GM04504 (cell line): ENCODE measurements around the gene MAP7.
"Not testable (repeated sequence)": the region's sequence is repeated elsewhere in the genome, so short reads cannot be mapped to it uniquely, and the experiment has no call there.

ENCODE experiments used
- DNase-seq: peaks from one replicate; pipeline ENCODE4 v3.0.0-alpha.2; 2012; ENCODE audit warnings: low read depth

The MAP7 gene

DNA sequence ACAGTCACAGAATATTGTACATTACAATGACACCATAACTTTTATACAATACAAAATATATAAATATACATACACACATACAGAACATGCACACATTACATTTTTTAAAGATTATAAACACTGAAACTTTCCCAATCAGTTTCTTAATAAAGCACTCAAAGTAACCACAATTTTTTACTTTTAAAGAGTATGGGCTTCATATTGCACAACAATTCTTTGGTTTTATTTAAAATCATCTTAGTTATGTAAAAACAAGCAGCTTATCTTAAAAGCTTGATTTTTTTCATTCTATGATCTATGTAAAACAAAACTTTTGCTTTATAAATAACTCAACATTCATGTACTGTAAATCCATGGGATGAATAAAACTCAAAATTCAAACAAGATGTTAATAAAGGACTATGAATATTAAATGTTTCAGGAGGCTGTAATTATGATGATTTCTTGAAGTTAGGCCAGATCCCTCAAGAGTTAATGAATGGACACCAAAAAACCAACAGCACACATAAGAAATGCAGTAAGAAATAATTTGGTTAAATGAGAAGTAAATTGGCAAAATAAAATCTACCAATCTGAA, 167.5 kb downstream of the MAP7 start:
- DNase-seq, result no peak

DNA sequence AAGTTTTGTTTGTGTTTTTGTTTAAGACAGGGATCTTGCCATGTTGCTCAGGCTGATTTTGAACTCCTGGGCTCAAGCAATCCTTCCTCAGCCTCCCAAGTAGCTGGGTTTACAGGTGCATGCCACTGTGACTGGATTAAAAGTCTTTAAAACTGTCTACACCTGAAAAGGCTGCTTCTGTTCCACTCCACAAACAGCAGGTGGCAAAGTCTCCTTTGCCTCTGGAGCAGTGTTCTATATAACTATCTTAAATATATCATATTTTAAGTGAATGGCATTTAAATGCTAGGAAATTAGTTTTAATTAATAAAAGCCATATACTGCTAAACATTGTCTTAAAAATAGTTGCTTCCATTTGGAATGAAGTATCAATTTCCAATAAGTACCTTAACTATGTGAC, 171.3 kb downstream of the MAP7 start:
- DNase-seq, result no peak

DNA sequence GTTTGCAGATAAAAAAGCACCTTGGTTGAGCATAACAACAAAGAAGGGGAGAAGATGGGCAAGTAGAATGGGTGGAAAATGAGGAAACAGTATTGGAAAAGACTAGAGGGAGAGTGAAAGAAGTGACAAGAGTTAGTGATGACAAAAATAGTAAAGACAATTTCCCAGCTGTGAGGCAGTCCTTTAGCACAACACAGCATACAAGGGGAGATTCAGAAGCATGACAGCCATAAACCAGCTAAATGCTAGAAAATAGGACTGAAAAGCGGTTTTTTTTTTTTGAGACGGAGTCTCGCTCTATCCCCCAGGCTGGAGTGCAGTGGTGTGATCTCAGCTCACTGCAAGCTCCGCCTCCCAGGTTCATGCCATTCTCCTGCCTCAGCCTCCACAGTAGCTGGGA, 174.4 kb downstream of the MAP7 start:
- DNase-seq, result not testable (repeated sequence)

DNA sequence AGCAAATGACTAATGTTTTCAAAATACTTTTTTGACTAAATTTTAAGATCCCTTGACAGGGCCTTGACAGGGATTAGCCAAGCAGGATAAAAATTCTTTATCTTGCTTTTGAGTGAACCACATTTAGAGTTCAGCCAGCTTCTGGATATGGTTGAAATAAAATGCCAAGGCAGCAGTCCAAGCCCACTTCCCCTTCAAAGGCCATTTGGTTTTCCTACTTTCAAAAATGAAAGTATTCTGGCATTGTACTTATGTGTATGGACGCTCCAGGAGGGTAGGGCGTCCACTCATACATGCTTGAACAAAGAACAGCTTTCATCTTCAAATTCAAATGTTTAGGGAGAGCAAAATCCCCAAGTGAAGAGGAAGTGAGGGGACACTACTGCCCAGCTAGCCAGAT, 178.3 kb downstream of the MAP7 start:
- DNase-seq, result no peak

DNA sequence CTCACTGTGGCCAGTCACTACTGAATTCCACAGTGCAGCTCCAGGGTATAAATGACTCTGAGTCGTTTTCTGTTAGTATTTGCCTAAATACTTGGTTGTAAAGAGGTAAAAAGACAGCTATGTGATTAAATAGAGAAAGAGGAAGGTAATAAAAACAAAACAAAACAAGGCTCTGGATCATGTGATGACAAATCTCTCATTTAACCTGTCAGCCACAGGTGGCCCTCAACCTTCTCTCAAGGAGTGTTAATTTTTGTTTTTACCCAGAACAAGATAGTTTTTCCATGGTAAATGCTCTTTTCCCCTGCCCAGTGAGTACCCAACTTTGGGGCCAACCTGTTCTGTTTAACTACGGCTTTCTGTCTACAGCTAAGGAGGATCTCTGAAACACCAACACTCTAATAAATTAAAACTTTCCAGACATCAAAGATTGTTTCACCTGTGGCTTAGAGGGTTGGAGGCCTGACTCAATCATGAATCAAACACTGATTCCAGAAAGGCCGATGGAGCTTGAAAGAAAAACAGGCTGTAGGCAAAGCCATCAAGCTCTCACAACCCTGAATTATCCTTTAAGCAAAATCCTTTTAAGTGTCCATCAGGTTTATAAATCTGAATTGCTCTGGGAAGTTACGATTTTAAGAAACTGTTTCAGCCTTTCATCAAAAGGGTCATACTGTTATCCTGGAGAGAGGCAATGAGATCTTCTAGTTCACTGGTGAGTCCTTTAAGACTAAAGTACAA, 179.1 kb downstream of the MAP7 start:
- no peak for DNase-seq

DNA sequence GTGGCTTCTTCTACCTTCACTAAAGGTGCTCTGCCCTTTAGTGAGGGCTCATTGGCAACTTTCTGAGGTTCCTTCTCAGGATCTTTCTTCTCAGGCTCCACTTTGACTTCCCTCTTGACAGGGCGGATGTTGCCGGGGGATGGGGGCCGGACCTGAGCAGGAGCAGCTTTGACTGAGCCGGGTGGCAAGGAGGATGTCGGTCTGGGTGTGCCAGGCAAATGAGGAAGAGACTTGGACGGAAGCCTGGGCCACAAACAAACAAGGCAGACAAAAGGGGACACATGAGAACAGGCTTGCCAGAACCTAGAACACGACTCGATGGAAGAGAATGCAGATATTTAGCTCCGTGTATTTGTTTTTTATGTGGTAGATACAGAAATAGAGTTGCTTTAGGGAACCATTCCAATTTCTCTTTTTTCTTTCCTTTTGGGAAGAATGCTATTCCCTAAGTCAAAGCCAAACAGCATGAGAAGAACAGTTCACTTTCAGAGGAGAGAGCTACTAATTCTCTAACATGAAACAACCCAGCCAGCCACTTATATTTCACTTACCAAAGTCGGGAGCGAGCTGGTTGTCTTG, 184.4 kb downstream of the MAP7 start:
- DNase-seq, result no peak

DNA sequence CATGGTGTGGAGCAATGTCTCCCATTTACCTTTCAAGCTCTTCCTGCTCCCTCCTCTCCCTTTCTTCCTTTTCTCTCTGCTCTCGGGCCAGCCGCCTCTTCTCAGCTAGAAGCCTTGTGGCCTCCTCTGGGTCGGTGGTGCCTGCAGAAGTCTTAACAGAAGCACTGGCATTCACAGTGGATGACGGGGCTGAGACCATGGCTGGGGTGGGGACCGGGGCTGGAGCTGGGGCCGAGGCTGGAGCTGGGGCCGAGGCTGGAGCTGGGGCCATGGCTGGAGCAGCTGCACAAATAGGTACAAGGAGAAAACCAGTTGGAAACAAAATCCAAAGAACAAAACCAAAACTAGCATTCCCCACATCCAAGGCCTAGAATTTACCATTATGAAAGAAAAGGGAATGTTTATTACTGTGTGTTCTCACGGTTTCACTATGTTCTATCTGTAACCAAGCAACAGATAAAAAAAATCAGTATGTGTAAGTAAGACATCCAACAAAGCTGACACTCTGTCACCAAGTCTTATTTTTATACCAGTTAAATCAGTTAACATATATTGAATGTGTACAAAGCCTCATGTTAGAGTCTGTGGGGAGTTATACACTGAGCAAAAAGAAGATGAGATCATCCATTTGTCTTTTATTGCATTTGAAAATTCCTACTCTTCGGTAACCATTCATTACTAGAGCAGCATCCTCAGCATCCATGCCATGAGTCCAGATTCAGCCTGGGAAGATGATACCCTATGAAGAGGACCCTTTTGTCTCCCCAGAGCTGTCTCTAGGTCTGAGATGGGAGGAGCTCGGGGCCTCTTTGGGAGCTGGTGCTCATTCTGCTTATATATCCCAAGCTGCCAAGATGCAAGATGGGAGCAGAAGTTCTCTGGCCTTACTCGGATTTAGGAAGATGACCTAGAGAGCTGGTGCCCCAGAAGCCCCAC, 187.5 kb downstream of the MAP7 start:
- DNase-seq, result no peak

DNA sequence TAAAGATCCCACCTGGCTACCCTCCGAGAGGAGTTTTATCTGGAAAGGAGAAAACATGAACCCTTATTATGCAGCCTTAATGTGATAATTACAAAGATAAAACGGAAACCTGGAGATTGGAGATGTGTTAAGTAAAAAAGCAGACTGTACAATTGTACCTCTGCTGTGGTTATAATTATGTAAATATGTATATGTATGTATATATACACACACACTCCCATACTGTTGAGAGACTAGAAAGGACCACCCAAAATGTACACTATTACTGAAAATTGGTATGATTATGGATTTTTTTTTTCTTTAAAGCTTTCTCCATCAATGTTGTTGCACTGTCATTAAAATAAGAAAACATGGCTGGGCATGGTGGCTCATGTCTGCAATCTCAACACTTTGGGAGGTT, 188.4 kb downstream of the MAP7 start:
- DNase-seq, result no peak

DNA sequence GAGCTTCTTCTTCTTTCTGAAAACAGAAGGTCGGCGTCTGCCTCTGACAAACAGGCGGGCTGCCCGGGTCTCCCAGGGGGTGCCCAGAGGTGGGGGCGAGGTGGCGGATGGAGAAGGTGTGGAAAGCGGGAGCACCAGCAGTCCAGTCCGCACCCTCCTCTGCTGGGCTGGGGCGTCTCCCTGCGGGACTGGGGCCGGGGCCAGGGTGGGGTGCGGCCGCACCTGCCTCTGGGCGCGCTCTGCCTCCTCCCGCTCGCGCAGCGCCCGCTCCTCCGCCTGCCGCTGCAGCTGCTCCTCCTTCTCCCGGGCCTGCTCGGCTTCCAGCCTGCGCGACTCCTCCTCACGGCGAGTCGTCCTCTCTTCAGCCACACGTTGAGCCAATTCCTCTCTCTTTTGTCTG, 189.4 kb downstream of the MAP7 start:
- no peak for DNase-seq

DNA sequence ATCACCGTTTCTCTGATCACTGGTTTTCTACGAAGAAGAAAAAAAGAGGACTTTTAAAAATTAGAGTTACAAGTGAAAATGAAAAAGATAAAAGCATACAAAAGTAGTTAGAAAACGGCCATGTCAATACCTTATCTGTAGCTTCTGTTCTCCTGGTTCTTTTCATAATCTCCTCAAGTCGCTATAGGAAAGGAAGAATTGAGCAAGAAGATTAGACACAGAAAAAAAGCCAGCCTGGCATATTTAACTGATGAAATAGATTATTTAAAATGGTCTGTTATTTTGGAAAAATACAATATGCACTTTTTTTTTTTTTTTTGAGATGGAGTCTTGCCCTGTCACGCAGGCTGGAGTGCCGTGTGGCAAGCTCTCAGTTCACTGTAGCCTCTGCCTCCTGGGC, 190.4 kb downstream of the MAP7 start:
- no peak for DNase-seq

DNA sequence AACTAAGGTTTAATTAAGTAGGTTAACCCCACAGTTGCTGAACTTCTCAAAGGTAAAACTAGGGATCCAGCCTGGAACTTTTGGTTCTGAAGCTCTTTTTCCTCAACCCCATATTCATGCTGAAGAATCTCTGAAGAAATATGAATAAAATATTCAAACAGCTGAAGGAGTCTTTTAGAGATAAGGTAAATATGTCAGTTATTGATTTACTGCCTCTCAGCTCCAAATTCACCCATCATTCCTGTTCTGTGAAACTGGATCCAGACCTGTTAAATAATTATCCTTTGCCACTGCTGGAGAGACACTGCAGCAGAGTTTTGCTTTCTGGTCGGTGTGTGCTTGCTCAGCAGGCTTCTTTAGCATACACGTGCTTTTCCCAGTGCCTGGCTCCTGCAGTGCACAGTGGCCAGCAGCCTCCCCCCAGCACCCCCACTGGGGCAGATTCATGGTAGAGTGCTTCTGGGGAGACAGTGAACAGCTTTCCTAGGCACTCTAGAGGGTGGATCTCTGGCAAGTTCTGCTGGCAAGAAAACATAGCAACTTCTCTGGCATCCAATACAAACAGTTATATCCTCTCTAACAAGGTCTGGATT, 198.6 kb downstream of the MAP7 start:
- DNase-seq, result no peak

DNA sequence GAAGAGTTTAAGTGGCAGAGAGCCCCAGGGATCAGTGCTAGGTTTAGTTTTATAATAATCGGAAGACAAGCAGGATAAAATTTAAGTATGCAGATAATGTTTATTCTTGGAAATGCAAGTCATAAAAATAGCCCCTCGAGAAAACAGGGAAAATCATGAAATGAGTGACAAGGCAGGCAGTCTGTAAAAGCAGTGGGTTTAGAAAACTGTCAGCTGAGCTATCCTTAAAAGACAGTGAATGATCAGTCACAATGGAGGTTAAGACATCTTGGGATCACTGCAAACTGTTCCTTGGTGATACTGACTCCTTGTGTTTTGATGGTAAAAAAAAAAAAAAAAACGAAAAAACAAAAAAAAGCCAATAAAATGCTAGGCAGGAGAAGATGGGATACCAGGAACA, 199.3 kb downstream of the MAP7 start:
- no peak for DNase-seq

DNA sequence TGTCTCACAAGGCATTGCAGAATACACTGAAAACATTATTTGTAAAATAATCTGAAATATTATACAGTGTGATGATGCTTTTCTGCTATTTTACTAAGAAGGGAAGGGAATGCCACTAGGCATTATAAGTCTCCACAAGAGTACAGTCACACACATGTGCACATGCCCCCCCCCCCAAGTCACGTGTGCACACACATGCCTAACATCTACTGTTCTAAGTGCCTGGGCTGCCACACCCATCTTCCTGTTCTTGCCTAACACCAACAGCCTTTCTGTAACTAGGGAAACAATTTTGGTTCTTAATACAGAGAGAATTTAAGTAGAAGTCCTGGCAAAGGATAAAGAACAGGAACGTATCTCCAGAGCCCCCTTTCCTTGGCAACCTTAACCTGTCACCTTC, 202.4 kb downstream of the MAP7 start:
- DNase-seq, result no peak

DNA sequence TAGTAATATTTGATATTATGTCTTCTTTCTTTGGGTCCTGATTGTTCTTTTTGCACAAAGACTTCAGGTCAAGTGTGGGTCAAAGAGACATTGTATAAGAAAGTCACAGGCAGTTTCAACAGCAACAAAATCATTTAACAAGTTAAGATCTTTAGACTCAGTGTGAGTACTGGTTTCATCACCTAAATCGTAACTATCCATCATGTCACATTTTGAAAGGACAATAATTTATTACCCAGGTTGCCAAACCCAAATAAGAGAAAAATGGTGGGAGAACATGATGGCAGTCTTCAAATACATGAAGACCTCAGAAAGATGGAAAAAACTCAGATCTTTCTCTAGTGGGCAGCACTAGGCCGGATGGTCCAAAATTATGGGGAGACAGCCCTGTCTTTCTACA, 205.1 kb downstream of the MAP7 start:
- DNase-seq, result no peak

DNA sequence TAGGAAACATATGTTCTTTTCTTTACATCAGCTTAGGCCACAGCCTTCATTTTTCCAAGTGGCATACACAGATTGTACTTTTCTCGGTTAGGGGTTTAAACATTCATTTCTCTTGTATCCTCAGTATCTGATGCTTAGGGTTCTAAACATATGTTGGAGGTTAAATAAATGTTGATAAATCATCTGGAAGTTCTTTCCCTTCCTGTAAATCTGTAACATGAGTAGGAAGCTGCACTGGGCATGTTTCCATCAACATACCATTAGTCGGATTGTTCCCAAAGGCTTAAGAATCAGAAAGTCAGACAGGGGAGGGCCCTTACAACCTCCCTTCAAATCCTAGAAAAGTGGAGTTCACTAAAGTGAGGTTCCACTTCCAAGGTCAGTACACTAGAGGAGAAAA, 205.8 kb downstream of the MAP7 start:
- peak; percentile 34 for DNase-seq

DNA sequence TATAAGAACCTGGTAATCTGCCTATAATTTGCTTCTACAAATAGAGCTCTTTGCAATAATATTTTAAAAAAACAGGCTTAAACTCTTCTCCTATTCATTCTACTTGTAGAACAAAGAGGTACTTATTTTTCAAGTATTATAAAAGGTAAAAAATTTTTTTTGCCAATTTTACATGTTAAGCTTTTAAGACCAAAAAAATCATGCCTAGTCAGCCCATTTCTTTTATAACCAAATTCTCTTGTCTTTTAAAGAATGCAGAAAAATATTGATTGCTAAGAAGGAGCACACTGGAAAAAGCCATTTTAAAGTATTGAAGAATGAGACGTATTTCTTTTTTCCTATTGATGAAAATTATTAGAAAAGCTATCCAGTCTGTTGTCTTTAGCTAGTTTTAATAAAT, 206.5 kb downstream of the MAP7 start:
- no peak for DNase-seq

DNA sequence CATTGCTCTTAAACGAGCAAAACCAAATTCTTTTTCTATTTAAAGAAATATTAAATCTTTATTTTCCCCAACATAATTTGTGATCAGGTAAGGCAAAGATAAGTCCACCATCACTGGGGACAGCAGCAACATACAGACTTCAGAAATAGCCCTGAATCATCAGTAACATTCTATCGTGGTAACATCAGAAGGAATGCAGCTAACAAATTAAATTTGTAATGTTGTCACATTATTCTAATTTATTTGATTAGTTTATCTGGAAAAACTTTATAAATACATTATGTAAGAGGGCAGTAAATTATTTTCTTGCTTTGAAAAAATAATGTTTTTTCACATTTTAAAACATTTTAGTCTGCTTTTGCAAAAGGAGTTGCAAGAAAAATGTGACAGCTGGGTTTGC, 206.9 kb downstream of the MAP7 start:
- no peak for DNase-seq

DNA sequence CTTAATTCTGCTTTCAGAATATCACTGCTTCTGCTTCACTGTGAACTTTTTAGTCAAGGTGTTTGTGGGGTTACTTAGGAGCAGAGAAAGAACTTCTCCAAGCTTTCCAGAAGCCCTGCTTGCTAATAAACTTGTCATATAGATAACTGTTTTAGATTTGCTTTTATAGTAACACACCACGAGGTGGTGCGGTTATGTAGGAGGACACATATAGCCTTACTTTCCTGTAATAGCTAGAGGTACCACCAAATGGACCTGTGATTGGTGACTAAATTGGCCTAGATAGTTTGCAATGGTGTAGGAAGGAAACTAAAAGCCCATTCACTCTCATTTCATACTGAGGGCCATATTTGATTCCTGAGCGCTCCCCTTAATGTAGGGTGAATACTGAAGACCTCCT, 208.3 kb downstream of the MAP7 start:
- no peak for DNase-seq

DNA sequence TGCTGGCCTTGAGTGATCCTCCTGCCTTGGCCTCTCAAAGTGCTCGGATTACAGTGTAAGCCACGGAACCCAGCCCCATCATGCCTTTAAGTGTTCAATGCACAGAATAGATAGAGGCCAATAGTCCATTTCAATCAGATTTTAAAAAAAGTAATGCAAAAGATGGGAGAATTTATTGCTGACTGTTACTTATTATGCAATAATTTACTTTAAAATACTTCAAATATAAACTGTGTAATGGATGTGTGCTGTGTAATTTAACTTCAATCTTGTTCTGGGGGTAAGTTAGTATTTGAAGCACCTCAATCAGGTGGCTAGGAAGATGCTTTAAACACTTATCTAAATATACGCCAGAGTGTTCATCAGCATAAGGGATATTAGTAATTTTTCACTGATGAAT, 208.9 kb downstream of the MAP7 start:
- DNase-seq, result no peak

DNA sequence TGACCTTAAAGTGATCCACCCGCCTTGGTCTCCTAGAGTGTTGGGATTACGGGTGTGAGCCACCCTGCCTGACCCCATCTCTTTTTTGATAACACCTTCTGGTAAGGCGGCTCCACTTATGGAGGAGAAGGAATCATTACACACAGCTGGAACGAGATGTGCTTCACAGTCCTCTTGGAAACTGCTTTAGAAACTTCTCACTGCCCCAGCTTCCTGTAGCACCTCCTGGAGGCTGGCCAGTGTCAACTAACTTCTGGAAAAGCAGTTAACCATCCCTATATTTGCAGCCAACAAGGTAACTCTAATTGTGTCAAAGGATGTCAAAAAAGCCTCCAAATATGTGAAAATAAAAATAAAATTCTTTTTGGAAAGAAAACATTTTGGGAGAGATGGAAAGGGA, 211.7 kb downstream of the MAP7 start:
- no peak for DNase-seq

DNA sequence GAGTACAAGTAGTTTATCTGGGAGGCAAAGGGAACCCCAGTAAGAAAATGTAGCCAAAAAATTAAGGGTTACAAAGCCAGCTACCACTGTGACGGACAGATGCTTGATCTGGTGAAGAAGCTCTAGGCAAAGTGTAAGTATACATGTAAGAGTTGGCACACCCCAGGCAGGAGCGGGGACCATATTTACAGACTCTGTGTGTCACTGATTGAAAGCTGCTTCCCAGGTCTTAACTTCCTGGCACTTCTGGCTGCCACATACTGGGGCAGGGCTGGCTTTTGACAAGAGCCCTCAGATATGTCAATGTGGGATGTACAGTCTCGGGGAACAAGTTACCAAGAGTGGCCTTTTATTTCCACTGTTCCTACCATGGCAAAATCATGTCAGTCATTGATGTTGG, 212.6 kb downstream of the MAP7 start:
- no peak for DNase-seq

DNA sequence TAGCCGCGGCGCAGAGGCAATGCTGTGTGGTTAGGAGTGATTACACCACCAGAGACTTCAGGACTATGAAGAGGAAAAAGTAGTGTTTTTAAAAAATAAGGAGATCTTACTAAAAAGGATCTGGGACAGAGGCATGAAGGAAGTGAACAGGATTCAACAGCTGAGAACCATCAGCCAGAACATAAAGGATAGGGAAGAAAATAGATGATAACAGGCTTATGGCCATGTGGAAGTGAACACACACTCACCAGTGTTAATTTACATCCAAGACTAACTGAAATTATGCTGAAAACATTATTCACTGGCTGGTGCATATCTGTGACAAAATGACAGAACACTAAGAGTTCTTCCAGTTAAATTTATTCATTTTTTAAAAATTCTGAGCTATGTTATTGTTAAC, 213.1 kb downstream of the MAP7 start:
- DNase-seq, result no peak
